Uterus (tissue), 4 donors: ENCODE measurements around the gene CREBL2. TPM values are rescaled to one million over a fixed set of nuclear protein-coding genes. Genes with fewer than 3 reads are reported as not detected.

Experiments used
- DNase-seq, 2 donors: peaks; one replicate each; pipeline ENCODE4 v3.0.0-alpha.2; 2019 to 2020
- H3K27ac ChIP-seq, 2 donors: fragments of 200-600 bp; sonication (generic); 1 replicate in 1 of 2; 2 replicates in 1 of 2; pipeline ENCODE4 v1.5.1; 2016 to 2018
- H3K27me3 ChIP-seq, 2 donors: fragments of 200-600 bp; sonication (generic); one replicate each; pipeline ENCODE4 v1.5.1; 2018 to 2019; ENCODE audit warnings: control low read depth in 1 of 2
- H3K36me3 ChIP-seq, 2 donors: fragments of 200-600 bp; sonication (generic); one replicate each; pipeline ENCODE4 v1.5.1; 2019; ENCODE audit warnings: control low read depth in 1 of 2
- H3K4me1 ChIP-seq, 2 donors: fragments of 200-600 bp; sonication (generic); one replicate each; pipeline ENCODE4 v1.5.1; 2018 to 2019; ENCODE audit warnings: control low read depth in 1 of 2
- H3K4me3 ChIP-seq, 2 donors: fragments of 200-600 bp; sonication (generic); 1 replicate in 1 of 2; 2 replicates in 1 of 2; pipeline ENCODE4 v1.5.1; 2018 to 2019; ENCODE audit warnings: mild to moderate bottlenecking in 1 of 2
- H3K9me3 ChIP-seq, 2 donors: fragments of 200-600 bp; sonication (generic); one replicate each; pipeline ENCODE4 v1.5.1; 2019; ENCODE audit warnings: control low read depth in 1 of 2
- CTCF ChIP-seq, 4 experiments: fragments of 200-600 bp in 2 of 4; fragments of 450-650 bp in 2 of 4; sonication (generic) in 2 of 4; IDR thresholded peaks; one replicate each; pipeline ENCODE4 v1.5.1; 2016 to 2019; ENCODE audit warnings: antibody characterized with exemption in 4 of 4, mild to moderate bottlenecking in 2 of 4, moderate library complexity in 1 of 4
- POLR2A ChIP-seq, 2 donors: fragments of 450-650 bp; IDR thresholded peaks; one replicate each; pipeline ENCODE4 v1.6.1; 2016; ENCODE audit warnings: antibody characterized with exemption in 2 of 2, mild to moderate bottlenecking in 1 of 2, moderate library complexity in 1 of 2
- intact Hi-C: fragments of 100-400 bp; cut with DNase I; formaldehyde crosslinking; loops from one replicate; pipeline ENCODE4 v1.15.1; 2023; ENCODE audit warnings: low total_unique reads
- total RNA-seq, 4 donors: library from RNA; depleted of rRNA in 3 of 4; stranded (reverse); fragments of >200 nt in 3 of 4; gene quantifications; one replicate each; pipeline versions ENCODE4 v1.1.0 to v1.2.4, GENCODE V29; 2014 to 2023
- donor health status: DM: yes; HTN: yes; CAD: no.

Gene CREBL2
- total RNA-seq, 4 donors from 2014 or later = 18.7 to 33.4 (median 28.3) TPM

- no peak overlapping the region for H3K4me3 ChIP-seq
- DNase-seq = no peak
- no peaks in the 10 kb centered on the region for H3K4me1 ChIP-seq
- no peaks in the 10 kb centered on the region for H3K9me3 ChIP-seq
- no peaks in the 10 kb centered on the region for H3K36me3 ChIP-seq
- H3K27ac ChIP-seq = no peak overlapping the region
- intact Hi-C loops = no loop called here
- no peaks in the 10 kb centered on the region for H3K27me3 ChIP-seq
- TF ChIP-seq POLR2A (IDR thresholded peaks at IDR 0.05) (no peak), CTCF (IDR thresholded peaks at IDR 0.05) (no peak)
Measured at GRCh38 chr12:12686925-12687324, 75.2 kb downstream of the CREBL2 start.

GRCh38 chr12:12689647-12690300 lies 78.1 kb downstream of the CREBL2 start:
- Histone ChIP-seq H3K4me1 (no peaks in the 10 kb centered on the region), H3K27ac (no peak overlapping the region), H3K36me3 (no peaks in the 10 kb centered on the region), H3K9me3 (no peaks in the 10 kb centered on the region), H3K27me3 (no peaks in the 10 kb centered on the region), H3K4me3 (no peak overlapping the region)
- TF ChIP-seq POLR2A (IDR thresholded peaks at IDR 0.05) = no peak
- TF ChIP-seq CTCF (IDR thresholded peaks at IDR 0.05) = no peak
- intact Hi-C loops = no loop called here
- no peak for DNase-seq

GRCh38 chr12:12691549-12691948 lies 79.9 kb downstream of the CREBL2 start:
- H3K4me1 ChIP-seq = no peaks in the 10 kb centered on the region
- H3K27me3 ChIP-seq = no peaks in the 10 kb centered on the region
- no peaks in the 10 kb centered on the region for H3K9me3 ChIP-seq
- no peaks in the 10 kb centered on the region for H3K36me3 ChIP-seq
- H3K4me3 ChIP-seq = no peak overlapping the region
- H3K27ac ChIP-seq = no peak overlapping the region
- no peak for TF ChIP-seq POLR2A (IDR thresholded peaks at IDR 0.05)
- no peak for TF ChIP-seq CTCF (IDR thresholded peaks at IDR 0.05)
- DNase-seq = no peak
- intact Hi-C loops = no loop called here

DNA sequence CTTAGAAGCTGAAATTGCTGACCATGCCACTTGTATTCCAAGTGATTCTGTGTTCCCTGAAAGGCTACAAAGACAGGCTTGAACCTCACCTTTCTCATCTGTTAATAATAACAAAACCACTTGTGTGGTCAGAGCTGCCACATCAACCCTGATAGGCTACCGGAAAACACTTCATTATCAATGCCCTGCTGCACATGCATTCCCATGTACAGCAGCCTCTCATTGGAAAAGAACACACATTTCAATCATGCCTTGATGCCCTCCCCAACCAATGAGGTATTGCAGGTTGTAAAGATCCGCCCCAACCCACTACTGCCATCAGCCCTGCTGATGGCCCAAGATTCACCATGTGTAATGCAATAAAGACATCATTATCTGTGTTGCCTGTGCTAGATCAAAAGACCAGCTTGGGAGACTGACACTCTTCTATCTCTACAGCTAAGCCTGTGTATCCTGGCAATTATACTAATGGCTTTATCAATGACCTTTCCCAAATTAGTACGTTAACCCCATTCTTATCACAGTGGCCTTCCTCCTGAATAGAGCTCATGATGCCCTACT lies 81.5 kb downstream of the CREBL2 start:
- no peak overlapping the region for H3K27ac ChIP-seq
- TF ChIP-seq POLR2A (IDR thresholded peaks at IDR 0.05) = no peak
- TF ChIP-seq CTCF (IDR thresholded peaks at IDR 0.05) = no peak
- no peak overlapping the region for H3K4me3 ChIP-seq
- no peak for DNase-seq
- H3K27me3 ChIP-seq = no peaks in the 10 kb centered on the region
- H3K4me1 ChIP-seq = no peaks in the 10 kb centered on the region
- intact Hi-C loops = no loop called here
- no peaks in the 10 kb centered on the region for H3K36me3 ChIP-seq
- no peaks in the 10 kb centered on the region for H3K9me3 ChIP-seq

Other genes with a start within 250 kb of the CREBL2 start
- gene DUSP16, start 49.0 kb upstream of the CREBL2 start, total RNA-seq = 10 to 100 TPM; 20.5 to 46.0 (median 35.5) TPM
- under 1 TPM in 1 of 4 donors, not detected in 3; 0.83 TPM for gene GPR19, start 84.3 kb downstream of the CREBL2 start, total RNA-seq
- gene CDKN1B, start 105.5 kb downstream of the CREBL2 start, total RNA-seq = 100 to 1,000 TPM in 1 of 4 donors, 10 to 100 TPM in 3; 40.7 to 104 (median 86.0) TPM
- 10 to 100 TPM; 25.0 to 88.8 (median 57.9) TPM for gene APOLD1, start 173.8 kb downstream of the CREBL2 start, total RNA-seq
- 100 to 1,000 TPM in 1 of 4 donors, 10 to 100 TPM in 3; 42.1 to 105 (median 57.2) TPM for gene DDX47, start 201.5 kb downstream of the CREBL2 start, total RNA-seq